ENCODE data around the gene TPRG1.

TPRG1 gene

DNA sequence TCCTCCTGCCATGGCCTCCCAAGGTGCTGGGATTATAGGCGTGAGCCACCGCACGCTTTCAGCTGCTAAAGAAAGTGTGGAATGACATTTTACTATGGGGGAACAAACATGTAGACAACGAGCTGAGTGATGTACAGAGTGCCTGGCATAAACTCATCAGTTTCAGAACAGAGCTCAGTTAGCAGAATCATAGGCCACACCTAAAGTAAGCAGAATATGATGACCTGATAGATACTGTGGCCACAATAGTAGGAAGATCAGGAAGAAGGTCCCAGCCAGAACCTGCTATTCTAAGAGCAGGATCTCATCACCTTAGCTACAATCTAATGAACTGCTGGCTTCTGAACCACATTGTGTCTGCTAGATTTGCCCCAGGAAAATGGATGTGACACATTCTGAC, 158.3 kb downstream of the TPRG1 start:
- H3K27ac ChIP-seq = no peak overlapping the region
- no peak overlapping the region for H3K4me3 ChIP-seq
- no peak for TF ChIP-seq CTCF (IDR thresholded peaks at IDR 0.05)
- no peak for DNase-seq (ENCODE audit: low spot score)

- no peak for TF ChIP-seq CTCF (IDR thresholded peaks at IDR 0.05)
- Histone ChIP-seq H3K4me3 (no peak overlapping the region), H3K27ac (no peak overlapping the region)
- no peak for DNase-seq (ENCODE audit: low spot score)
These were observed 159.2 kb downstream of the TPRG1 start for GRCh38 chr3:189331002-189331418.

GRCh38 chr3:189334064-189334920, 162.5 kb downstream of the TPRG1 start:
- TF ChIP-seq CTCF (IDR thresholded peaks at IDR 0.05) = no peak
- H3K27ac ChIP-seq = no peak overlapping the region
- DNase-seq (ENCODE audit: low spot score) = no peak
- no peak overlapping the region for H3K4me3 ChIP-seq

- Histone ChIP-seq H3K27ac (no peak overlapping the region), H3K4me3 (no peak overlapping the region)
- no peak for DNase-seq (ENCODE audit: low spot score)
- no peak for TF ChIP-seq CTCF (IDR thresholded peaks at IDR 0.05)
These were observed 165.9 kb downstream of the TPRG1 start for GRCh38 chr3:189337673-189338091.

DNA sequence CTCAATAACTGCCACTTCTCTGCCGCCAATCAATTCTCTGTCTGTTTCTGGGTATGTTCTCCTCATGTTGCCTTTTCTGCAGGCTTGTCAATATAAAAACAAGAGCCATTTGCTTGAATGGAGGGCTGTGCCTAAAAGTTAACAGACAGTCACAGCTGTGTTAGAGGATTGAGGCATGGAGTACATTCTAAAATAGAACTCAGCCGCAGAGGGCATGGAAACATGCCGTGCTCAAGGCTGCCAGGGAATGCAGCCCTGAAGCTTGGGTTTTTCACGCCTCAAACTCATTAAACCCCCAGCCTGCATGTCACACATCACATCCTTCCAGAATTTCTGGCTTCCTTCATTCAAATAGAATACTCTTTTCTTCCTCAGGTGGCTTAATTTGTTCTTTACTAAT, 166.6 kb downstream of the TPRG1 start:
- no peak for TF ChIP-seq CTCF (IDR thresholded peaks at IDR 0.05)
- Histone ChIP-seq H3K27ac (no peak overlapping the region), H3K4me3 (no peak overlapping the region)
- DNase-seq (ENCODE audit: low spot score) = no peak

- TF ChIP-seq CTCF (IDR thresholded peaks at IDR 0.05) = no peak
- no peak overlapping the region for H3K27ac ChIP-seq
- DNase-seq (ENCODE audit: low spot score) = no peak
- no peak overlapping the region for H3K4me3 ChIP-seq
These were observed 168.2 kb downstream of the TPRG1 start for GRCh38 chr3:189339996-189340395.

All from coronary artery (tissue), 2 donors.